HL-60/S4 treated with retinoic acid at 250 ng/mL for 4 days and 3 days (cell line): Measurements from ENCODE around the gene SAMD1.

Source experiments
- in situ Hi-C: fragments of 300-500 bp; cut with MboI; formaldehyde crosslinking; loops from 2 replicates; pipeline ENCODE4 v1.7.0; 2022; ENCODE audit warnings: low sequenced_read_pairs

SAMD1 gene

GRCh38 chr19:14089662-14090508, 666 bp downstream of the SAMD1 start:
- in situ Hi-C loops, result no loop called here

GRCh38 chr19:14089412-14089661, 1.2 kb downstream of the SAMD1 start:
- in situ Hi-C loops, result no loop called here

GRCh38 chr19:14088634-14089411, 1.7 kb downstream of the SAMD1 start:
- in situ Hi-C loops, result no loop called here

- in situ Hi-C loops, result no loop called here
These were observed 4.5 kb downstream of the SAMD1 start for GRCh38 chr19:14086098-14086497.

- in situ Hi-C loops, result no loop called here
These were observed 5.1 kb downstream of the SAMD1 start, which contains the start of gene C19orf67 for GRCh38 chr19:14085309-14085995. C19orf67 (minus strand) TSS chr19:14085783; CDS start chr19:14085627, 156 bp downstream.

GRCh38 chr19:14082675-14082960, 7.9 kb downstream of the SAMD1 start:
- in situ Hi-C loops, result no loop called here

- in situ Hi-C loops, result no loop called here
These were observed 8.5 kb downstream of the SAMD1 start for GRCh38 chr19:14081797-14082674.

- in situ Hi-C loops, result no loop called here
These were observed 9.4 kb downstream of the SAMD1 start for GRCh38 chr19:14080887-14081796.

- in situ Hi-C loops, result no loop called here
These were observed 12.1 kb downstream of the SAMD1 start for GRCh38 chr19:14078411-14078810.

- in situ Hi-C loops, result loop anchor here (25.0 kb wide), 2 partner anchors 187 to 462 kb away; partner anchors contain the start of gene NANOS3
These were observed 16.4 kb downstream of the SAMD1 start for GRCh38 chr19:14073925-14074838.

GRCh38 chr19:14073261-14073924, 17.2 kb downstream of the SAMD1 start:
- in situ Hi-C loops, result loop anchor here (25.0 kb wide), 2 partner anchors 186 to 461 kb away; partner anchors contain the start of gene NANOS3

GRCh38 chr19:14072535-14073260, 17.9 kb downstream of the SAMD1 start, which contains the start of gene MISP3:
MISP3 (plus strand) TSS chr19:14072786; CDS start chr19:14073310, 524 bp downstream.
- in situ Hi-C loops, result loop anchor here (25.0 kb wide), 2 partner anchors 185 to 460 kb away; partner anchors contain the start of gene NANOS3

GRCh38 chr19:14070268-14071050, 20.1 kb downstream of the SAMD1 start:
- in situ Hi-C loops, result loop anchor here (25.0 kb wide), 2 partner anchors 183 to 458 kb away; partner anchors contain the start of gene NANOS3

- in situ Hi-C loops, result loop anchor here (25.0 kb wide), 2 partner anchors 179 to 454 kb away; partner anchors contain the start of gene NANOS3
These were observed 24.4 kb downstream of the SAMD1 start for GRCh38 chr19:14066134-14066533.

GRCh38 chr19:14063105-14063504, 27.4 kb downstream of the SAMD1 start:
- in situ Hi-C loops, result loop anchor here (25.0 kb wide), 2 partner anchors 176 to 451 kb away; partner anchors contain the start of gene NANOS3

GRCh38 chr19:14062558-14062855, 28.0 kb downstream of the SAMD1 start:
- in situ Hi-C loops, result loop anchor here (25.0 kb wide), 2 partner anchors 175 to 450 kb away; partner anchors contain the start of gene NANOS3
